ENCODE results near the gene KCNJ12.

KCNJ12 gene

GRCh38 chr17:21369395-21369794, 6.8 kb upstream of the KCNJ12 start:
- DNase-seq, result no peak

- peak; percentile 16 for DNase-seq
Measured at GRCh38 chr17:21370430-21370829, 5.7 kb upstream of the KCNJ12 start.

GRCh38 chr17:21371511-21372081, 4.6 kb upstream of the KCNJ12 start:
- DNase-seq, result no peak

- no peak for DNase-seq
Measured at GRCh38 chr17:21372256-21372954, 3.8 kb upstream of the KCNJ12 start.

- DNase-seq, result no peak
Measured at GRCh38 chr17:21373036-21373435, 3.1 kb upstream of the KCNJ12 start.

GRCh38 chr17:21373696-21374440, 2.3 kb upstream of the KCNJ12 start:
- no peak for DNase-seq

- no peak for DNase-seq
Measured at GRCh38 chr17:21374441-21375161, 1.6 kb upstream of the KCNJ12 start.

GRCh38 chr17:21375162-21375560, 996 bp upstream of the KCNJ12 start:
- DNase-seq, result no peak

GRCh38 chr17:21375757-21376080, 438 bp upstream of the KCNJ12 start:
- no peak for DNase-seq

GRCh38 chr17:21376759-21377690, 868 bp downstream of the KCNJ12 start:
- DNase-seq, result peak; percentile 31

GRCh38 chr17:21377705-21378396, 1.7 kb downstream of the KCNJ12 start:
- no peak for DNase-seq

- DNase-seq, result no peak
Measured at GRCh38 chr17:21378553-21378952, 2.4 kb downstream of the KCNJ12 start.

GRCh38 chr17:21379080-21379711, 3.0 kb downstream of the KCNJ12 start:
- DNase-seq, result no peak

GRCh38 chr17:21380659-21381058, 4.5 kb downstream of the KCNJ12 start:
- DNase-seq, result no peak

- DNase-seq, result no peak
Measured at GRCh38 chr17:21381076-21381706, 5.0 kb downstream of the KCNJ12 start.

GRCh38 chr17:21382560-21383495, 6.7 kb downstream of the KCNJ12 start:
- DNase-seq, result no peak

- no peak for DNase-seq
Measured at GRCh38 chr17:21385281-21385845, 9.2 kb downstream of the KCNJ12 start.

GRCh38 chr17:21387616-21388015, 11.5 kb downstream of the KCNJ12 start:
- DNase-seq, result no peak

GRCh38 chr17:21388066-21388465, 11.9 kb downstream of the KCNJ12 start:
- no peak for DNase-seq

Data from fibroblast of skin of right biceps (primary cell).